ENCODE measurements around the gene RUNDC1. TPM values are rescaled to one million over a fixed set of nuclear protein-coding genes. Genes with fewer than 3 reads are reported as not detected.

RUNDC1 gene
- total RNA-seq, 1 donor from 2014 or later: 6.8 TPM

DNA sequence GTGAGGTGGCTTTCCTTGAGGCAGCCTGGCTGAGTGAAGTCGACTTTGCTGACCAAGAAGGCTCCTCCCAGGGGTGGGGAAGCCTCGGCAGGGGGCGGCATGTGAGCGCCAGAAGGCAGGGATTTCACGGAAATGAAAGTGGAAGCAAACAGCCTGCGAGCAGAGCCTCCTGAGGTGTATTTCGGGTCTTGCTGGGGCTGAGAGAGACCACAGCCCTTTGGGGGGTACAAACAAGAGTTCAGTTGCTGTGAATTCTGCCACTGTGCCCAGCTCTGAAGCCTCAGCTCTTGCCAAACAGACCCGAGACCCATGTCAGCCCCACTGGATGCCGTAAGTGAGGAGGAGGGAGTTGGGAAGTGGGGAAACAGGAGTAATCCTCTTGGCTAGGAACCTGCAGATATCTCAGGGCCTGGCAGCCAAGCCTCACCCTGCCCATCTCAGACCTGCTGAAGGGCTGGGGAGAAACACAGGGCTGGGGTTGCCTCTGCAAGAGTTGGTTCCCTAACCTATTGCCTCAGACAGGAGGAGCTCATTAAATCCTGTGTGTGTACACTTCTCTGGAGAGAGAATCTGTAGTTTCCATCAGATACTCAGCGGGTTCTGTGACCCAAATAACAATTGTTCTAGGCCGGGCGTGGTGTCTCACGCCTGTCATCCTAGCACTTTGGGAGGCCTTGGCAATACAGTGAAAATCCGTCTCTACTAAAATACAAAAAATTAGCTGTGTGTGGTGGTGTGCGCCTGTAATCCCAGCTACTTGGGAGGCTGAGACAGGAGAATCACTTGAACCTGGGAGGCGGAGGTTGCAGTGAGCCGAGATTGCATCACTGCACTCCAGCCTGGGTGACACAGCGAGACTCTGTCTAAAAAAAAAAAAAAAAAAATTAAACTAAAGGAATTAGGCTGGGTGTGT is 26.5 kb downstream of the RUNDC1 start, which contains the start of gene IFI35:
Gene IFI35 (plus strand): TSS at position 146 of the 913 bp plus-strand sequence. CDS start 164 bp downstream, at position 310.
- Histone ChIP-seq H3K9ac (ENCODE audit: low read depth in 1 of 3, low read length in 3 of 3) (peak within 1 kb of the TSS; percentile 90 to 96 (median 92)), H3K9me3 (ENCODE audit: control insufficient read depth in 3 of 3, low read length in 3 of 3) (no peaks in the 10 kb centered on the region), H3K4me1 (ENCODE audit: control insufficient read depth in 3 of 3, insufficient read depth in 3 of 3, low read length in 3 of 3) (peaks cover 7 to 11% (median 10%) of the 10 kb centered on the region in 3 donors), H3K27ac (ENCODE audit: low read depth, low read length) (peak within 1 kb of the TSS; percentile 89), H3K36me3 (ENCODE audit: control insufficient read depth in 3 of 3, insufficient read depth in 3 of 3, low read length in 3 of 3) (peaks cover 12 to 19% (median 15%) of the 10 kb centered on the region in 3 donors), H3K27me3 (ENCODE audit: control insufficient read depth in 3 of 3, insufficient read depth in 3 of 3, low read length in 3 of 3) (no peaks in the 10 kb centered on the region), H3K4me3 (ENCODE audit: low read length in 3 of 3) (peak within 1 kb of the TSS; percentile 81 to 89 (median 82))

DNA sequence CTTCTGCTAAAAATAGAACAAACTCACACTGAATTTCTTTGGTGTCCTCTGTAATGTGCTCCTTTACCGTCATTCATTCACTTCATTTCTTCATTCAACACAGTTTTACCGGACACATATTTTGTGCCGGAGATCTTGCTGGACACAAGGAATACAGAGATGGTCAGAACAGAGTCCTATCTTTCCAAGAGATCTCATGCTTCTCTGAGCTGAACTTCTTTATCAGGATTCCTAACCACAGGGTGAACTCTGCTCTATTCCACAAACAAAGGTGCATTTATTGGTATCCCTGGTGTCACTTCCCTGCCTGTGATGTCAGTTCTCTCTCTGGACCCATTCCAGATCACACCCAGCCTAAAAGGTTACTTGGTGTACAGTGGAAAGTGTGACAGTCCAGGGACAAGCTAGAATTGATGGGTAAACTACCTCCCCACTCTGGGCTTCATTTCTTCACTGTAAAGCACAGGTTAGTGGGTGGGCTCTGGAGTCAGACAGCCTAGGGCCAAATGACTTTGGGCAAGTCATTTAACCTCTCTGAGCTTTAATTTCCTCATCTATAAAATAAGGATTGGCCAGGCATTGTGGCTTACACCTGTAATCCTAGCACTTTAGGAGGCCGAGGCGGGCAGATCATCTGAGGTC is 30.4 kb downstream of the RUNDC1 start:
- H3K9me3 ChIP-seq (ENCODE audit: control insufficient read depth in 3 of 3, low read length in 3 of 3): no peaks in the 10 kb centered on the region
- H3K4me3 ChIP-seq (ENCODE audit: low read length in 3 of 3): no peak overlapping the region
- H3K27ac ChIP-seq (ENCODE audit: low read depth, low read length): no peak overlapping the region
- peaks cover 21 to 26% (median 25%) of the 10 kb centered on the region in 3 donors for H3K4me1 ChIP-seq (ENCODE audit: control insufficient read depth in 3 of 3, insufficient read depth in 3 of 3, low read length in 3 of 3)
- peaks cover 10 to 20% (median 18%) of the 10 kb centered on the region in 3 donors for H3K36me3 ChIP-seq (ENCODE audit: control insufficient read depth in 3 of 3, insufficient read depth in 3 of 3, low read length in 3 of 3)
- H3K9ac ChIP-seq (ENCODE audit: low read depth in 1 of 3, low read length in 3 of 3): peak overlapping the region in 1 of 3 donors; percentile 14
- H3K27me3 ChIP-seq (ENCODE audit: control insufficient read depth in 3 of 3, insufficient read depth in 3 of 3, low read length in 3 of 3): no peaks in the 10 kb centered on the region

DNA sequence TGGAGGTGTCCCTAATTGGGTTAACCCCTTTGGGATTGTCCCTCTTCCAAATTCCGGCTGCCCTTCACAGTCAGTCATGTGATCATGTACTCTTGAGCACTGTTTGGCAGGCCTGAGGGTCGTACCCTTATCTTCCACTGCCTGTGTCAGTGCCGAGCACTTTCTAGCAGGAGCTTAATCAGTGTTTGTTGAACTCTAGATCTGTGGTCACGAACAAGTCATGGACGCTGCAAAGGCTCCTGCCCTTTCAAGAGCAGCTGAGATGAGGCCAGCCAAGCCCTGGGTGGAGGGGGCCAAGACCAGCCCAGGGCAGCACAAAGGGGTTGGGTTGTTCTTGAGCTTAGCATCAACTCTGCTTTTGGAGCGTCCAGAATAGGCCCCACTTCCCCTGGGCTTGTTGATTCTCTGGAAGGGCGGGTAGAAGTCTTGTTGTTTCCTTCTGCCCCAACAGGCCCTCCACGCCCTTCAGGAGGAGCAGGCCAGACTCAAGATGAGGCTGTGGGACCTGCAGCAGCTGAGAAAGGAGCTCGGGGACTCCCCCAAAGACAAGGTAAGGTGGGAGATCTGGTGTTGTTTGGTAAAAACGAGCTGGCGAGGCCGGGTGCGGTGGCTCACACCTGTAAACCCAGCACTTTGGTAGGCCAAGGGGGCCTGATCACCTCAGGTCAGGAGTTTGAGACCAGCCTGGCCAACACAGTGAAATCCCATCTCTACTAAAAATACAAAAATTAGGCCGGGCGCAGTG is 31.5 kb downstream of the RUNDC1 start:
- Histone ChIP-seq H3K27ac (ENCODE audit: low read depth, low read length) (peak overlapping the region; percentile 3), H3K27me3 (ENCODE audit: control insufficient read depth in 3 of 3, insufficient read depth in 3 of 3, low read length in 3 of 3) (no peaks in the 10 kb centered on the region), H3K9ac (ENCODE audit: low read depth in 1 of 3, low read length in 3 of 3) (no peak overlapping the region), H3K4me1 (ENCODE audit: control insufficient read depth in 3 of 3, insufficient read depth in 3 of 3, low read length in 3 of 3) (peaks cover 24 to 27% (median 26%) of the 10 kb centered on the region in 3 donors), H3K9me3 (ENCODE audit: control insufficient read depth in 3 of 3, low read length in 3 of 3) (no peaks in the 10 kb centered on the region), H3K4me3 (ENCODE audit: low read length in 3 of 3) (no peak overlapping the region), H3K36me3 (ENCODE audit: control insufficient read depth in 3 of 3, insufficient read depth in 3 of 3, low read length in 3 of 3) (peaks cover 16 to 27% (median 26%) of the 10 kb centered on the region in 3 donors)

DNA sequence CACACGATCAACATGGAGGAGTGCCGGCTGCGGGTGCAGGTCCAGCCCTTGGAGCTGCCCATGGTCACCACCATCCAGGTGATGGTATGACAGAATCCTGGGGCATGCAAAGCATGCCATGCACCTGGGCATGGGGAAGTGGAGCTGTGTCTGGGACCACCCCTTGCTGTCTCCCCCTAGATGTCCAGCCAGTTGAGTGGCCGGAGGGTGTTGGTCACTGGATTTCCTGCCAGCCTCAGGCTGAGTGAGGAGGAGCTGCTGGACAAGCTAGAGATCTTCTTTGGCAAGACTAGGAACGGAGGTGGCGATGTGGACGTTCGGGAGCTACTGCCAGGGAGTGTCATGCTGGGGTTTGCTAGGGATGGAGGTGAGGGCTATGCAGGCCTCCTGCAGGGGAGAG is 32.9 kb downstream of the RUNDC1 start:
- Histone ChIP-seq H3K9me3 (ENCODE audit: control insufficient read depth in 3 of 3, low read length in 3 of 3) (no peaks in the 10 kb centered on the region), H3K4me1 (ENCODE audit: control insufficient read depth in 3 of 3, insufficient read depth in 3 of 3, low read length in 3 of 3) (peaks cover 24 to 28% (median 27%) of the 10 kb centered on the region in 3 donors), H3K27ac (ENCODE audit: low read depth, low read length) (no peak overlapping the region), H3K36me3 (ENCODE audit: control insufficient read depth in 3 of 3, insufficient read depth in 3 of 3, low read length in 3 of 3) (peaks cover 22 to 34% (median 32%) of the 10 kb centered on the region in 3 donors), H3K9ac (ENCODE audit: low read depth in 1 of 3, low read length in 3 of 3) (no peak overlapping the region), H3K27me3 (ENCODE audit: control insufficient read depth in 3 of 3, insufficient read depth in 3 of 3, low read length in 3 of 3) (no peaks in the 10 kb centered on the region), H3K4me3 (ENCODE audit: low read length in 3 of 3) (no peak overlapping the region)

DNA sequence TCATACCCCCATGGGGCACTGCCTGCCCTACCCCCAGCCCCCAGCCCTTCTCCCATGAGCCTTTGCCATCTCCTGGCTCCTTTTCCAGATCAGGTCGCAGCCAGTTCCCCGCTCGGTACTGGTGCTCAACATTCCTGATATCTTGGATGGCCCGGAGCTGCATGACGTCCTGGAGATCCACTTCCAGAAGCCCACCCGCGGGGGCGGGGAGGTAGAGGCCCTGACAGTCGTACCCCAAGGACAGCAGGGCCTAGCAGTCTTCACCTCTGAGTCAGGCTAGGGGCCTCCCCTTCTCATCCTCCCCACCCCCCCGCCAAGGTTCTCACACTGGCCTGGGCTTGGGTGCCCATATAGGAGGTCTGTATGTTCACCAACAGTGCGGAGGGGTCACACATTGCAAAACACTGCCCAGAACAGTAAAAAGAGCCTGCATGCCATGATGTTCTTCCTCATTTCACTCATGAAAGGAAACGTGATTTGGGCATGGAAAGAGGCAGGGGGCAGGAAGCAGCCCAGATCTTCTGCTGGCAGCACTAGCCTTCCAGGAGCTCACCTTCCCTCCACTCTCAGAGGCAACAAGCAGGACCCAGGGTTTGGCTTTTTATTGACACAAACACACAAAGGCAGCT is 33.8 kb downstream of the RUNDC1 start:
- peaks cover 27 to 34% (median 27%) of the 10 kb centered on the region in 3 donors for H3K4me1 ChIP-seq (ENCODE audit: control insufficient read depth in 3 of 3, insufficient read depth in 3 of 3, low read length in 3 of 3)
- H3K4me3 ChIP-seq (ENCODE audit: low read length in 3 of 3): no peak overlapping the region
- peak overlapping the region; percentile 39 for H3K27ac ChIP-seq (ENCODE audit: low read depth, low read length)
- H3K9ac ChIP-seq (ENCODE audit: low read depth in 1 of 3, low read length in 3 of 3): peak overlapping the region in 2 of 3 donors; percentile 3 to 20
- H3K27me3 ChIP-seq (ENCODE audit: control insufficient read depth in 3 of 3, insufficient read depth in 3 of 3, low read length in 3 of 3): no peaks in the 10 kb centered on the region
- no peaks in the 10 kb centered on the region for H3K9me3 ChIP-seq (ENCODE audit: control insufficient read depth in 3 of 3, low read length in 3 of 3)
- H3K36me3 ChIP-seq (ENCODE audit: control insufficient read depth in 3 of 3, insufficient read depth in 3 of 3, low read length in 3 of 3): peaks cover 26 to 37% (median 34%) of the 10 kb centered on the region in 3 donors

DNA sequence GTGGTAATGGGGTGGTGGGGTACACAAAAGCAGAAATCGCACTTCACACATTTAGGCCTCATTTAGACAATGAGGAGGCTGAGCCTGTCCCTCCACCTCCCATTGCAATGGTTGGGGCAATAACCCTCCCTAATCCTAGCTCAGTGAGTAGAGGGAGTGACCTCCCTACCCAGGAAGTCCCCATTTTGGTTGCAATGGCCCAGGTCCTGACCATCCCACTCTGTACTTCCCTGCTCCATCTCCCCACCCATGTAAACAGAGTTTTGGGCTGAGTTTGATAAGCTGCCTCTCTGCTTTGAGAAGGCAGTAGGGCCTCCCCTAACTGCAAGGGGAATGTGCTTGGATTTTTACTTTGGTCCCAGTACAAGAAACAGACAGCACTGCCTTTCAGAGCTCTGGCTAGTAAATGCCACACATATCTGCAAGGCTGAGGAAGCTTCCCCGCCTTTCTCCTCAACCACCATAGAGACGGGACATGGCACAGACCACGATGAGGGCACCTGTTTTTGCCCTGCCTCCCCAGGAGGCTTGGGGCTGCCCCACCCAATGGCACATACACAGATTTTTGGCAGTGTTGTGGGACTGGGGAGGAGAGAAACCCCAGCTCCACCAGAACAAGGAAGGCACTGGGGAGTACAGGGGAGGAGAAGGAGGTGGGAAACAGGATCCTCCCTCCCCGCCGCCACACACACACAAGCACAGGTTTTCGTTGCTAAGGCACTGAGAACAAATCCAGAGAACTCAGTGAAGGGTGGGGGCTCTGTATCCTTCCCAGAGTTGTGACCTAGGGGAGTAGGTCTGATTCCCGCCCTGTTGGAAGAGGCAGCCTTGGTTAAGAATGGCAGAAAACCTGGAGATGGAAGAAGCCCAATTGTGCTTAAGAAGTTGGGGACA is 34.5 kb downstream of the RUNDC1 start:
- Histone ChIP-seq H3K4me3 (ENCODE audit: low read length in 3 of 3) (no peak overlapping the region), H3K36me3 (ENCODE audit: control insufficient read depth in 3 of 3, insufficient read depth in 3 of 3, low read length in 3 of 3) (peaks cover 26 to 37% (median 34%) of the 10 kb centered on the region in 3 donors), H3K27ac (ENCODE audit: low read depth, low read length) (peak overlapping the region; percentile 39), H3K4me1 (ENCODE audit: control insufficient read depth in 3 of 3, insufficient read depth in 3 of 3, low read length in 3 of 3) (peaks cover 33 to 40% (median 33%) of the 10 kb centered on the region in 3 donors), H3K9me3 (ENCODE audit: control insufficient read depth in 3 of 3, low read length in 3 of 3) (no peaks in the 10 kb centered on the region), H3K27me3 (ENCODE audit: control insufficient read depth in 3 of 3, insufficient read depth in 3 of 3, low read length in 3 of 3) (no peaks in the 10 kb centered on the region), H3K9ac (ENCODE audit: low read depth in 1 of 3, low read length in 3 of 3) (peak overlapping the region; percentile 3 to 25 (median 20))

DNA sequence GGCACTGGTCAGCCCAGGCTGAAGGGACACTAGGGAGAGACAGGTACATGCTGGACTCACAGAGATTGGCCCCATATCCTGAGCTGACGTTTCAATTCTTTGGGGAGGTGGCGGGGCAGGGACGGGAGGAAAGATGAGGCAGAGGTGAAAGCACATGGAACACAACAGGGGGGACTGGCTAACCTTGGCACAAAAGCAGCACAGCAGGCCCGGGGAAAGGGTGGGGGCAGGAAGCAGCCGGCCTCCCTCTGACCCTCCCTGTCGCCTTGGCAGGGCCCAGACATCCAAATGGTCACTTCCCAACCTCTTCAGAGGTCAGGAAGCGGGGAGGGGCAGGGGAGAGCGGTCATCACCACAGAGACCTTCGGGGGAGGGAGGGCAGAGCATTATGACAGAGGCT is 35.2 kb downstream of the RUNDC1 start:
- Histone ChIP-seq H3K36me3 (ENCODE audit: control insufficient read depth in 3 of 3, insufficient read depth in 3 of 3, low read length in 3 of 3) (peaks cover 26 to 37% (median 34%) of the 10 kb centered on the region in 3 donors), H3K27me3 (ENCODE audit: control insufficient read depth in 3 of 3, insufficient read depth in 3 of 3, low read length in 3 of 3) (no peaks in the 10 kb centered on the region), H3K4me3 (ENCODE audit: low read length in 3 of 3) (no peak overlapping the region), H3K4me1 (ENCODE audit: control insufficient read depth in 3 of 3, insufficient read depth in 3 of 3, low read length in 3 of 3) (peaks cover 38 to 46% (median 39%) of the 10 kb centered on the region in 3 donors), H3K27ac (ENCODE audit: low read depth, low read length) (peak overlapping the region; percentile 39), H3K9ac (ENCODE audit: low read depth in 1 of 3, low read length in 3 of 3) (peak overlapping the region in 1 of 3 donors; percentile 25), H3K9me3 (ENCODE audit: control insufficient read depth in 3 of 3, low read length in 3 of 3) (no peaks in the 10 kb centered on the region)

DNA sequence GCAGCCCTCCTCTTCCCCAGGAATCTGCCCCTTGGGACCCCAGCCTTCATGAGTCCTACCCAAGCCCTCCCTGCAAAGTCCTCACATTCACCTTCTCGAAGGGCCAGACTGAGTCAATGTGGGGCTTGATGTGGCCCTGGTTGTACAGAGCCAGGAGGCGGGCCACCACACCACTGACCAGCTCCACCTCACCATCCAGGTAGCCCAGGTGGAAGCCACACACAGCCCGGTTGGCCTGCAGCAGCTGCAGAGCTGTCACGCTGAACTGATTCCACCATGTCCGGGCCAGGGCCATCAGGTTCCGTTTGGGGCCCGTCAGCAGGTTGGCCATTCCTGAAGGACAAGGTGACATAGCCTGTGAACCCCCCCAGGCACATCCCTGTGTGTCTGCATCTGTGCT is 35.9 kb downstream of the RUNDC1 start:
- H3K4me3 ChIP-seq (ENCODE audit: low read length in 3 of 3): no peak overlapping the region
- H3K27me3 ChIP-seq (ENCODE audit: control insufficient read depth in 3 of 3, insufficient read depth in 3 of 3, low read length in 3 of 3): no peaks in the 10 kb centered on the region
- peak overlapping the region; percentile 39 for H3K27ac ChIP-seq (ENCODE audit: low read depth, low read length)
- H3K9ac ChIP-seq (ENCODE audit: low read depth in 1 of 3, low read length in 3 of 3): peak overlapping the region in 1 of 3 donors; percentile 3
- no peaks in the 10 kb centered on the region for H3K9me3 ChIP-seq (ENCODE audit: control insufficient read depth in 3 of 3, low read length in 3 of 3)
- peaks cover 26 to 37% (median 31%) of the 10 kb centered on the region in 3 donors for H3K36me3 ChIP-seq (ENCODE audit: control insufficient read depth in 3 of 3, insufficient read depth in 3 of 3, low read length in 3 of 3)
- peaks cover 39 to 50% (median 43%) of the 10 kb centered on the region in 3 donors for H3K4me1 ChIP-seq (ENCODE audit: control insufficient read depth in 3 of 3, insufficient read depth in 3 of 3, low read length in 3 of 3)
